SHP77 (cell line): ENCODE results near the gene RYR1.
A peak's percentile ranks its signal among the peaks of the same experiment; 100 is the strongest.
"Not testable (repeated sequence)": the region's sequence is repeated elsewhere in the genome, so short reads cannot be mapped to it uniquely, and the experiment has no call there.

ENCODE experiments used
- DNase-seq, 2 experiments: peaks; one replicate each; lab custom pipeline; 2025; lab: John Stamatoyannopoulos, UW

Gene RYR1

DNA sequence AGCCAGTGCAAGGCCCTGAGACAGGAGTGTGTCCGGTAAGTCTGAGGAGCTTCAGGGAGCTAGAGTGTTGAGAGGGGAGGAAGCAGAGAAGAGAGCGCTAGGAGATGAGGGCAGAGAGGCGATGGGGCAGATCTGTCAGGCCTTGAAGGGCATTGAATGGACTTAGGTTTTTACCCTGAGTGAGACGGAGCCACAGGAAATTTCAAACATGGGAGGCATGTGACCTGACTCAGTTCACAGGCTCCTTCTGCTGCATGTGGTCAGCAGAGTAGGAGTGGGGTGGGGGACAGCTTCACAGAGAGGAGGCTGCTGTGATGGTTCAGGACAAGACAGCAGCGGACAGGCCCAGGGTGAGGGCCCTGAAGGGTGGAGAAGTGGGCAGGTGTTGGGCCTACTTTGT, 33.1 kb upstream of the RYR1 start:
- no peak for DNase-seq

DNA sequence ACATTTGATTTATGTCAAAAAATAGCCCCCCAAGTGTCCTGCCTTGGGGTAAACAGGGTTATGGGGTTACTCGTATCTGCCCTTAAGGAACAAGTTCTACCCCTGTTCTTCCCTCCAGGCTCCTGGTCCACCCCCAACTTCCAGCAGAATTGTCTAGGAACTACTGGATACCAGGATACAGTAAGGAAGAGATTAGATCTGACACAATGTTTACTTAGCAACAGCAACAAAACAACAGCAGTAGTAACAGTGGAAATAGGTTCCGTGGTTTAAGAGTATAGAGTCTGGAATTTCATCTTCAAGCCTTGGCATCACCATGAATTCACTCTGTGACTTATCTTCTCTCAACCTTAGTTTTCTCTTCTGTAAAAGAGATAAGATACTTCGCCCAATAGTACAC, 32.3 kb upstream of the RYR1 start:
- DNase-seq: no peak

DNA sequence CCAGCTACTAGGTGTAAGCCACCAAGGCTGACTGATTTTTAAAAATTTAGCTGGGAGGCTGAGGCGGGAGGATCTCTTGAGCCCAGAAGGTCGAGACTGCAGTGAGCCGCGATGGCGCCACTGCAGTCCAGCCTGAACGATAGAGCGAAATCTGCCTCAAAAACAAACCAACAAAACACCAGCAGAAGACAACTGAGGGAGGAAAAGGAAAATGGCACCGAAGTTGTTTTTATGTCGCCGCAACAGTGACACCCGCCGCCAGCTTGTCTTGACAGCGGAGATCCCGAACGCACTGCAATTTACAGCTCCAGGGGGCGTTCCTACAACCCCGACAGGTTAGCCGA, 30.9 kb upstream of the RYR1 start:
- no peak for DNase-seq

GRCh38 chr19:38402967-38403674, 30.4 kb upstream of the RYR1 start, which contains the start of gene FAM98C:
TSS of gene FAM98C (plus strand) at chr19:38403093. CDS start at chr19:38403154, 61 bp downstream.
- DNase-seq: peak; percentile 98 to 99

DNA sequence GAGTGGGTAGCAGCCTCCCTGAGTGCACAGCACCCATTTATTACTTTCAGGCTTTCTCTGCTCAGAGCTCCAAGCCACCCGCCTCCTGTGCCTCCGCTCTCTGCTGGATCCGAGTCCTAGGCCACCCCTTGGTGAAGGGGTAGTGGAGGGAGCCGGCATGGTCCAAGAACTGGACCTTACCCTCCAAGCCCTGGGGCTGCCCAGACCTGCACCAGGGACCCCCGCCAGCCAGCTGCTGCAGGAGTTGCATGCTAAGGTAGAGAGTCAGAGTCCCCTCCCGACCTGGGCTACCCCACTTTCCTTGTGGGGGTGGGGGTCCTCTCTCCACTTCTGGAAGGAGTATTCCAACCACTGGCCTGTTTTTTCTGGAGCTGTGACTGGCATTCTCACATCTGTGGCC, 28.6 kb upstream of the RYR1 start:
- no peak for DNase-seq

DNA sequence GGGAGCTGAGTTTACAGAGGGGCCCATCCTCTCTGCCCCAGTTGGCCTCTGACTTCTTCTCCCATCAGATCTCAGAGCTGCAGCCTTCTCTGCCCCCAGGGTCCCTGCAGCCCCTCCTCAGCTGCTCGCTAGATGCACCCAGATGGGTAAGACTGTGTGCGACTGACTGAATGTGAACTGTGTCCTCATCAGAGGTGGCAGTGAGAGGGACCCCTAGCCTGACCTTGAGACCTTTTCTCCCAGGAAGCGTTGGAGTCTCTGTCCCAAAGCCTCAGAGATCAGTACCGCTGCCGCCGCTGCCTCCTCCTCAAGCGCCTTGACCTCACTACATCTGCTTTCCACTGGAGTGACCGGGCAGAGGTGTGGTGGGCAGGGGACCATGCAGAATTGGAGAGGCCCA, 28.2 kb upstream of the RYR1 start:
- DNase-seq: no peak

DNA sequence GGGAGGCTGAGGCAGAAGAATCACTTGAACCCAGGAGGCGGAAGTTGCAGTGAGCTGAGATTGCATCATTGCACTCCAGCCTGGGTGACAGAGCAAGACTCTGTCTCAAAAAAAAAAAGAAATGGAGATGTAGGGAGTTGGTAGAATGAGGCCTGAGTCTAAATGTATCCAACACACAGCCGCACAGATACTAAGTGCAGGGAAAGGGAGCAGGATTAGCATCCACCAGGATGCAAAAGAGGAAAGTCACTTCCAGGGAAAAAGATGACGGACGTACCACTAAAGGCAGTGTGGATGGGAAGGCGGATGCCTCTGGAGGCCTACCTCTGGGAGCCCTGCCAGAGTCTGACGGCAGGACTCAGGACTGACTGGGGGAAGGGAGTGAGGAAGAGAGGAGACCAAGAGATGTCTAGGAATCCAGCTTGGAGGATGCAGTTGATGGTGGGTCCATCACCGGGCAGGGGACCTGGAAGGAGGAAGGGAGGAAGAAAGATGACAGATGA, 23.8 kb upstream of the RYR1 start:
- DNase-seq: no peak

DNA sequence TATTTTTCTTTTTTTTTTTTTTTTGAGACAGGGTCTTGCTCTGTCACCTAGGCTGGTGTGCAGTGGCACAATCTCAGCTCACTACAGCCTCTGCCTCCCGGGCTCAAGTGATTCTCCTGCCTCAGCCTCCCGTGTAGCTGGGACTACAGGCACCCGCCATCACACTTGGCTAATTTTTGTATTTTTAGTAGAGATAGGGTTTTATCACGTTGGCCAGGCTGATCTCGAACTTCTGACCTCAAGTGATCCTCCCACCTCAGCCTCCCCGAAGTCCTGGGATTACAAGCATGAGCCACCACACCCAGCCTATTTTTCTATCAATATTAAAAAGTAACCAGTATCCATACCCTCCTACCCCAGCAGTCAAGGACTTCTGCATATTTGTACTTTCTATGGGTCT, 23.1 kb upstream of the RYR1 start:
- DNase-seq: not testable (repeated sequence)

DNA sequence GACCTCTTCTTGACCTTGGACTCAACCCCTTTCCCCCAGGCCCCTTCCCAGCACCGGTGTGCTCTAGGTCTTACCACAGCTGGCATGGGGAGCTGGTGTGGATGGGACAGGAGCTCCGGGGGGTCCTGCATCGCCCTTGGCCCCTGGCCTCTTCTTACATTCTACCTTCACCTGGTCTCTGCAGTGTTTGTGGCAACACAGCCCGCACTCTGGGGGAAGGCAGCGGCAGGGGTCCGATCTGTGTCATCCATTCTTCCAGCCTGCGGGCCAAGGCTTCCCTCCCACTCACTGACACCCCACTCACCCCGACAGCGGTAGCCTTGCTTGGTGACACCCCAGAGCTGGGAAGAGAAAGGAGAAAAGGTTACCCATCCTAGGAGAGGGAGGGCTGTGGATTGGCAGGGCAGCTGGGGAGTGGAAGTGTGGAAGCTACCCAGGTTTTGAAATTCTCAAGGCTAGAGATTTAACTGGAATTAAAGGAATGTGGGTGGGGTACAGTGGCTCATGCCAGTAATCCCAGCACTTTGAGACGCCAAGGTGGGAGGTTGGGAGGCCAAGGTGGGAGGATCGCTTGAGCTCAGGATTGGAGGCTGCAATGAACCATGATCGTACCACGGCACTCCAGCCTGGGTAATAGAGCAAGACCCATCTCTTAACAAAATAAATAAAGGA, 22.3 kb upstream of the RYR1 start:
- DNase-seq: no peak

DNA sequence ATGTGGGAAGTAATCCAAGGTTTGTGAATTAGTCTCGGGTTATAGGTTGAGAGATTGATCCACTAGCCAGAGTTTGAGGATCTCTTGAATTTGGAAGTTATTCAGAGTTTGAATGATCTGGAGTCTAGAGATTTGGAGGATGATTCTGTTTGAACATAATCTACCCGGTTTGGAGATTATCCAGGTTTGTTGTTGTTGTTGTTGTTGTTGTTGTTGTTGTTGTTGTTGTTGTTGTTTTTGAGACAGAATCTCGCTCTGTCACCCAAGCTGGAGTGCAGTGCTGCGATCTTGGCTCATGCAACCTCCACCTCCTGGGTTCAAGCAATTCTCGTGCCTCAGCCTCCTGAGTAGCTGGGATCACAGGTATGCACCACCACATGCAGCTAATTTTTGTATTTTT, 21.6 kb upstream of the RYR1 start:
- not testable (repeated sequence) for DNase-seq

DNA sequence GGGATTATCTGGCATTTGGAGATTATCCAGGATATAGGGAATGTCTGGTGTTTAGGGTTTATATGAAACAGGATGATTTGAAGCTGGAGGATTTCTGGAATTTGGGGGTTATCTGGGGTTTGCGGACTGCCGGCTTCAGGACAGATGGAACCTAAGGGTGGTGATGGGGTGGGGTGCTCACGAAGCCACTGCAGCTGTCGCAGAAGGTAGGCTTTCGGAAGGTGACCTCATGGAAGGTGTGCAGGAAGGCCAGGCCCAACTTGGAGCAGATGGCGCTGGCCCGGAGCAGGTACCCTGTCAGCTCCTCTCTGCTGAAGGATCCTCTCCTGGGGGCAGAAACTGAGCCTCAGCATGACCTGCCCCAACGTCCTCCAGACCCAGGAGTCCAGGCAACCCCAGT, 21.0 kb upstream of the RYR1 start:
- no peak for DNase-seq

GRCh38 chr19:38412961-38413360, 20.5 kb upstream of the RYR1 start:
- no peak for DNase-seq

DNA sequence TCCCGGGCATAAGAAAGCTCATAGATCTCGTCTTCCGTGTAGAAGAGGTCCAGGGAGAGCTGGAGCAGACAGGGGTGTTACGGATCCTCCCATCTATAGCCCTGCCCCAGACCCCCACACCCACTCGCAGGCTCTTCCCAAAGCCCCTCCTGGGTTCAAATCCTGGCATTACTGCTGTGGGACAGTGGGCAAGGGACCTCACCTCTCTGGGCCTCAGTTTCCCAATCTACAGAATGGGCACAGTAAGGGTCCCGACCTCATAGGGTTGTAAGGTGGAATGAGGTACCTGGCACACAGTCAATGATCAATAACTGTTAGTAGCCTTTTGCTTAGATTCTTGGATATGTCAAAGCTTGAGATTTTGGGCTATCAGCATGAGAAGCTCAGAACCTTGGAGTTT, 20.1 kb upstream of the RYR1 start:
- DNase-seq: no peak

GRCh38 chr19:38417146-38417543, 16.3 kb upstream of the RYR1 start:
- no peak for DNase-seq

DNA sequence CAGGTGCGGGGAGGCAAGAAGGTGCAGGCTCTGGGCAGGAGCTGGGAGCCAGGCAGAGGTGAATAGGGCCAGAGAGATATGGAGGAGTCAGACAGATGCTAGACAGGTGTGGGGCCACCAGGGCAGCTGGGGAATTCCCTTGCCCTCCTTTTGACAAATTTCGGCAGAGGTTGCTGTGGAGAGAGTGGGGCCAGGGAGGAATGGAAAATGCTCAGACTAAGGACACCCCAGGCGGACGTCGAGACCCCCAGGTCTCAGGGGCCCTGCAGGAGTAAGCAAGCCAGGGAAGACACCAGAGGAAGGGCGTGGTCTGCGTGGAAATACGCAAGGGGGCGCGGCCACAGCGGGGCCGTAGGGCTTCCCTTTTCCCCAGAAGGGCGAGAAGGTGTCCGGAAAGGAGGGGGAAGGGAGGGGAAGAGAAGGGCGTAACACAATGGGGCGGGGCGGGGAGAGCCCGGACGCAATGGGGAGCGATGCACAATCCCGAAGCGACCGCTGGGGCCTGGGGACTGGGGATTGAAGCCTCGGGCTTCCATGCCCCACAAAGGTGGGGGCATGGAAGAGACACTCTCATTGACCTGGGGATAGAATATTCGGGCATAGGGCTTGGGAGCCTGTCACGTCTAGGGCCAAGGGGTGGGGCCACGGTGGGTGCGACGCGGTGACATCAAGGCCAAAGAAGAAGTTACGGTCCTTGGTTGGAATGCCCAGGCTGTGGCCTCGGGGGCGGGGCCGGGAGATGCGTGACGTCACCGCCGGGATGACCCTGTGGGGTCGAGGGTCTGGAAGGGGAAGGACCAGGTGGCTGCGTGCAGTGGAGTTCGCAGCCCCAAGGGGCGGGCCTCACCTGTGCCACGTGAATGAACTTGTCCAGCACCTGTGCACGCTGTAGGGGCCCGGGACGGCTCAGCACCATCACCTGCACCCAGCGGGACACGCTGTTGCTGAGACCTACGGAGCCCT, 15.7 kb upstream of the RYR1 start:
- no peak for DNase-seq

DNA sequence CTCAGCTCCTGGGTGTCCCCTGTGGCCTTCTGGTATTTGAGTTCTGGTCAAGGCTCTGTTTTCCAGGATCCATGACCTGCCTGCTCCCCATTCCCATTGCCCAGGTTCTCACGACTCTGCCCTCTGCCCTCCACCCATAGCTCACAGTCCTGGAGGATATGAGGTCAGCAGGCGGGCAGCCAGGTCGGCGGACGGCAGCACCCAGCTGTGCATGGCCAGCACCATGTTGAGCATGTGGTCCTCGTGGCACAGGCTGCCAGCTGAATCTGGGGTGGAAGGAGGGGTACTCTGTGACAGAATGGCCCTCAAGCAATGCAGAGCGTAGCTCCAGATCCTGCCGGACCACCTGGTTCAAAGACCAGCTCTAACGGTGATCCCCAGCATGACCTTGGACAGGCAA, 12.6 kb upstream of the RYR1 start:
- no peak for DNase-seq

DNA sequence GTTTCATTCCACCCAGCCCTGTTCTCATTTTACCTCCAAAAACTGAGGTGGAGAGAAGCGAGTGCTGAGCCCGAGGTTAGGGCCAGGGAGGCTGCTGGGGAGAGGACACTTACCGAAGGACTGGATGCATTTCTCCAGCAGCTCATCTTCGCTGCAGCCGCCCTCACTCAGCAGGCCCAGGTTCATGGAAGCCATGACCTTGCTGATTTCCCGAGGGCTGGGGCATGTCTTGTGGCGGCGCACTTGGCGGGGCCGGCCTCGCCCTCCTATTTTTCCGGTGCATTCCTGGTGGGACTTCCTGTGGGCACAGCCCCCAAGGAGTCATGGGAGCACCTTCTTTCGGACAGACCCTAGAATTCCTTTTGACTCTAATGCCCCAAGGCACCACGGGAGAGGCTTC, 11.6 kb upstream of the RYR1 start:
- no peak for DNase-seq

- DNase-seq: no peak
These were observed 11.1 kb upstream of the RYR1 start for GRCh38 chr19:38422438-38422837.

DNA sequence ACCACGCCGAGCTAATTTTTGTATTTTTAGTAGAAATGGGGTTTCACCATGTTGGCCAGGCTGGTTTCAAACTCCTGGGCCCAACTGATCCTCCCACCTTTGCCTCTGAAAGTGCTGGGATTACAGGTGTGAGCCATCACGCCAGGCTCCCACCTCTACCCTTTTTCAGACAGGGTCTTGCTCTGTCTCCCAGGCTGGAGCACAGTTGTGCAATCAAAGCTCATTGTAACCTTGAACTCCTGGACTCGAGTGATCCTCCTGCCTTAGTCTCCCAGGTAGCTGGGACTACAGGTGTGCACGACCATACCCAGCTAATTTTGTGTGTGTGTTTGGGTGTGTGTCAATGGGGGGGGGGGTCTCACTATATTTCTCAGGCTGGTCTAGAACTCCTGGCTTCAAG, 9.2 kb upstream of the RYR1 start:
- DNase-seq: no peak

- no peak for DNase-seq
These were observed 8.2 kb upstream of the RYR1 start for GRCh38 chr19:38425222-38425809.

DNA sequence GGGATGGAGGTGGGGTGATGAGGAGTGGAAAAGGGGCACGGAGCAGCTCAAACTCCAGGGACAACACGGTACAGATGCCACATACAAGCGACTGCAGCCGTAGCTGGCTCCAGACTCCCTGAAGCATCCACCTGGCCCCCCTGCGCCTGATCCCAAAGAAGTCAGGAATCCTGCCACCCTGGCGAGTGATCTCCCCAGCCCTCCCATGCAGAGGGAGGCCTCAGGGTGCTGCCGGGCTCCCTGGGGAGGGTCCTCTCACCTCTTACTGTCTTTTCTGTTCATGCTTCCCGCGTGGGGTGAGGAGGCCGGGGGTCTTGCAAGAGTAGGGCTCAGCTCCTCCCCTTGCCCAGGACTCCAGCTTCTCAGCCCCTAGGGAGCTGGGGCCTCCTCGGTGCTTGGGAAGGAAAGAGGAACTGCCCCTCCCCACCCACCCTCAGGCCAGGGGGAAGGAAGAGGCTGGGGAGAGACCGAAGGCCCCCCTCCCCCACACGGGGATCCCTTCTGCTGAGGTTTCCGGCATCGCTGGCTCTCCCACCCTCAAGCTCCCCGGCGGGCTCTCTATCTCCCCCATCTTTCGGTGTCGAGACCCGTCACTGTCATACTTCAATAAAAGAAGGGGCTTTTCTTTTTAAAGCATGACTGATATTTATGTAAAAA, 7.6 kb upstream of the RYR1 start, which contains the start of gene RASGRP4:
Gene RASGRP4, minus strand, starts transcription at position 410 of the 657 bp plus-strand sequence. Its CDS starts 128 bp downstream, at position 282.
- DNase-seq: no peak
